Measurements from ENCODE around the gene MEIS2. TPM values are rescaled to one million over a fixed set of nuclear protein-coding genes. Genes with fewer than 3 reads are reported as not detected.

MEIS2 gene
- total RNA-seq, 2 experiments from 2014 or later: not detected

GRCh38 chr15:36996538-36997181 lies 103.7 kb downstream of the MEIS2 start:
- Histone ChIP-seq H3K27me3 (ENCODE audit: control insufficient read depth in 1 of 2, insufficient read depth in 2 of 2, low read length in 2 of 2) (no peaks in the 10 kb centered on the region), H3K4me1 (ENCODE audit: insufficient read depth, low read length) (no peaks in the 10 kb centered on the region), H3K4me3 (ENCODE audit: low read length) (no peak overlapping the region), H3K9me3 (ENCODE audit: control insufficient read depth in 1 of 2, insufficient read depth in 1 of 2, low read length in 2 of 2) (peaks cover 0 to 4% of the 10 kb centered on the region in 2 experiments), H3K27ac (ENCODE audit: low read depth in 1 of 2, low read length in 2 of 2) (no peak overlapping the region), H3K36me3 (ENCODE audit: insufficient read depth, low read length) (no peaks in the 10 kb centered on the region)
- Mint-ChIP-seq H3K27ac (no peak overlapping the region), H3K36me3 (ENCODE audit: low read depth) (no peaks in the 10 kb centered on the region), H3K4me3 (no peak overlapping the region), H3K4me1 (ENCODE audit: low read depth) (no peaks in the 10 kb centered on the region), H3K27me3 (no peaks in the 10 kb centered on the region), H3K9me3 (no peaks in the 10 kb centered on the region)
- ChIA-PET POLR2A (no interaction called here), CTCF (no interaction called here)
- DNase-seq: no peak
- intact Hi-C loops (cut with DNase I, micrococcal nuclease): no loop called here
- TF ChIP-seq CTCF (IDR thresholded peaks at IDR 0.05): no peak
- ATAC-seq (ENCODE audit: poor library complexity): no peak

- H3K4me1 Mint-ChIP-seq (ENCODE audit: low read depth): no peaks in the 10 kb centered on the region
- H3K4me3 Mint-ChIP-seq: no peak overlapping the region
- H3K36me3 Mint-ChIP-seq (ENCODE audit: low read depth): no peaks in the 10 kb centered on the region
- no peaks in the 10 kb centered on the region for H3K27me3 Mint-ChIP-seq
- intact Hi-C loops (cut with DNase I, micrococcal nuclease): no loop called here
- Histone ChIP-seq H3K27ac (ENCODE audit: low read depth in 1 of 2, low read length in 2 of 2) (no peak overlapping the region), H3K9me3 (ENCODE audit: control insufficient read depth in 1 of 2, insufficient read depth in 1 of 2, low read length in 2 of 2) (peaks cover 0 to 4% of the 10 kb centered on the region in 2 experiments), H3K27me3 (ENCODE audit: control insufficient read depth in 1 of 2, insufficient read depth in 2 of 2, low read length in 2 of 2) (no peaks in the 10 kb centered on the region), H3K36me3 (ENCODE audit: insufficient read depth, low read length) (no peaks in the 10 kb centered on the region), H3K4me1 (ENCODE audit: insufficient read depth, low read length) (no peaks in the 10 kb centered on the region), H3K4me3 (ENCODE audit: low read length) (no peak overlapping the region)
- no peak for TF ChIP-seq CTCF (IDR thresholded peaks at IDR 0.05)
- ATAC-seq (ENCODE audit: poor library complexity): no peak
- ChIA-PET POLR2A (no interaction called here), CTCF (no interaction called here)
- H3K27ac Mint-ChIP-seq: no peak overlapping the region
- H3K9me3 Mint-ChIP-seq: no peaks in the 10 kb centered on the region
- DNase-seq: no peak
Measured at GRCh38 chr15:36996121-36996520, 104.2 kb downstream of the MEIS2 start.

GRCh38 chr15:36994790-36995189 lies 105.6 kb downstream of the MEIS2 start:
- no peak overlapping the region for H3K4me3 ChIP-seq (ENCODE audit: low read length)
- no peak for ATAC-seq (ENCODE audit: poor library complexity)
- intact Hi-C loops (cut with DNase I, micrococcal nuclease): no loop called here
- no peaks in the 10 kb centered on the region for H3K4me1 Mint-ChIP-seq (ENCODE audit: low read depth)
- no peaks in the 10 kb centered on the region for H3K27me3 Mint-ChIP-seq
- no peaks in the 10 kb centered on the region for H3K36me3 Mint-ChIP-seq (ENCODE audit: low read depth)
- POLR2A ChIA-PET: no interaction called here
- no peak for TF ChIP-seq CTCF (IDR thresholded peaks at IDR 0.05)
- no peaks in the 10 kb centered on the region for H3K36me3 ChIP-seq (ENCODE audit: insufficient read depth, low read length)
- no peaks in the 10 kb centered on the region for H3K9me3 Mint-ChIP-seq
- H3K27me3 ChIP-seq (ENCODE audit: control insufficient read depth in 1 of 2, insufficient read depth in 2 of 2, low read length in 2 of 2): no peaks in the 10 kb centered on the region
- no peak overlapping the region for H3K4me3 Mint-ChIP-seq
- no peaks in the 10 kb centered on the region for H3K4me1 ChIP-seq (ENCODE audit: insufficient read depth, low read length)
- no peak overlapping the region for H3K27ac Mint-ChIP-seq
- H3K9me3 ChIP-seq (ENCODE audit: control insufficient read depth in 1 of 2, insufficient read depth in 1 of 2, low read length in 2 of 2): peaks cover 0 to 4% of the 10 kb centered on the region in 2 experiments
- H3K27ac ChIP-seq (ENCODE audit: low read depth in 1 of 2, low read length in 2 of 2): no peak overlapping the region
- DNase-seq: no peak
- CTCF ChIA-PET: no interaction called here
